Mesothelial cell of epicardium (in vitro differentiated cells): Measurements from ENCODE around the gene ATF7. TPM values are rescaled to one million over a fixed set of nuclear protein-coding genes. Genes with fewer than 3 reads are reported as not detected.
"Not testable (repeated sequence)": the region's sequence is repeated elsewhere in the genome, so short reads cannot be mapped to it uniquely, and the experiment has no call there.

Experiments
- DNase-seq, 2 experiments: peaks; one replicate each; pipeline ENCODE4 v3.0.0; 2021; ENCODE audit warnings: low spot score in 2 of 2; ENCODE audit not compliant: unreplicated experiment in 2 of 2
- H3K27ac Mint-ChIP-seq: 2 replicates; pipeline ENCODE4 v1.8.0; 2021; ENCODE audit warnings: mixed read lengths
- H3K27me3 Mint-ChIP-seq: 2 replicates; pipeline ENCODE4 v1.8.0; 2021; ENCODE audit warnings: low read depth, mixed read lengths
- H3K36me3 Mint-ChIP-seq: 2 replicates; pipeline ENCODE4 v1.8.0; 2021; ENCODE audit warnings: mixed read lengths
- H3K4me1 Mint-ChIP-seq: 2 replicates; pipeline ENCODE4 v1.8.0; 2021; ENCODE audit warnings: mixed read lengths
- H3K4me3 Mint-ChIP-seq: 2 replicates; pipeline ENCODE4 v1.8.0; 2021; ENCODE audit warnings: mild to moderate bottlenecking, moderate library complexity, mixed read lengths
- H3K9me3 Mint-ChIP-seq: 2 replicates; pipeline ENCODE4 v1.8.0; 2021; ENCODE audit warnings: mixed read lengths
- CTCF ChIP-seq: fragments of 200-600 bp; sonication (generic); IDR thresholded peaks from one replicate; pipeline ENCODE4 v1.5.0; 2021; ENCODE audit warnings: antibody characterized with exemption; ENCODE audit not compliant: unreplicated experiment
- total RNA-seq: library from RNA; stranded (reverse); gene quantifications from 3 replicates; pipeline ENCODE4 v1.2.1, GENCODE V29; 2021

Gene ATF7
- total RNA-seq, 1 donor from 2014 or later = 36.3 TPM

GRCh38 chr12:53602176-53602864 lies 23.9 kb downstream of the ATF7 start:
- Mint-ChIP-seq H3K4me1 (peaks cover 37% of the 10 kb centered on the region), H3K9me3 (no peaks in the 10 kb centered on the region), H3K36me3 (peaks cover 13% of the 10 kb centered on the region), H3K27me3 (no peaks in the 10 kb centered on the region), H3K4me3 (no peak overlapping the region), H3K27ac (peak overlapping the region; percentile 42)
- DNase-seq = no peak
- TF ChIP-seq CTCF = no peak

GRCh38 chr12:53601296-53601847 lies 24.8 kb downstream of the ATF7 start:
- no peak for DNase-seq
- Mint-ChIP-seq H3K36me3 (peaks cover 16% of the 10 kb centered on the region), H3K9me3 (no peaks in the 10 kb centered on the region), H3K27ac (peak overlapping the region; percentile 91), H3K4me1 (peaks cover 37% of the 10 kb centered on the region), H3K27me3 (no peaks in the 10 kb centered on the region), H3K4me3 (peak overlapping the region; percentile 51)
- TF ChIP-seq CTCF = no peak

- Mint-ChIP-seq H3K27me3 (no peaks in the 10 kb centered on the region), H3K27ac (peak overlapping the region; percentile 91), H3K36me3 (peaks cover 16% of the 10 kb centered on the region), H3K4me3 (peak overlapping the region; percentile 51), H3K4me1 (peaks cover 37% of the 10 kb centered on the region), H3K9me3 (no peaks in the 10 kb centered on the region)
- no peak for DNase-seq
- TF ChIP-seq CTCF = no peak
Observed at GRCh38 chr12:53600490-53601295, 25.5 kb downstream of the ATF7 start.

GRCh38 chr12:53599579-53599978 lies 26.6 kb downstream of the ATF7 start:
- no peaks in the 10 kb centered on the region for H3K9me3 Mint-ChIP-seq
- H3K4me3 Mint-ChIP-seq = no peak overlapping the region
- peaks cover 16% of the 10 kb centered on the region for H3K36me3 Mint-ChIP-seq
- peaks cover 37% of the 10 kb centered on the region for H3K4me1 Mint-ChIP-seq
- no peaks in the 10 kb centered on the region for H3K27me3 Mint-ChIP-seq
- no peak for TF ChIP-seq CTCF
- H3K27ac Mint-ChIP-seq = no peak overlapping the region
- DNase-seq = no peak

- not testable (repeated sequence) for H3K27me3 Mint-ChIP-seq, DNase-seq, H3K9me3 Mint-ChIP-seq, H3K4me3 Mint-ChIP-seq, H3K27ac Mint-ChIP-seq
- peaks cover 37% of the 10 kb centered on the region for H3K4me1 Mint-ChIP-seq
- peaks cover 16% of the 10 kb centered on the region for H3K36me3 Mint-ChIP-seq
Observed at GRCh38 chr12:53598971-53599370, 27.2 kb downstream of the ATF7 start.

GRCh38 chr12:53596920-53597363 lies 29.2 kb downstream of the ATF7 start:
- Mint-ChIP-seq H3K4me3 (no peak overlapping the region), H3K4me1 (peaks cover 22% of the 10 kb centered on the region), H3K36me3 (peaks cover 16% of the 10 kb centered on the region), H3K27ac (no peak overlapping the region), H3K9me3 (no peaks in the 10 kb centered on the region), H3K27me3 (no peaks in the 10 kb centered on the region)
- no peak for TF ChIP-seq CTCF
- DNase-seq = no peak
